ENCODE measurements around the gene C11orf71.

C11orf71 gene

GRCh38 chr11:114400216-114400914 lies at the start of gene C11orf71, which contains the start of gene RBM7:
Gene C11orf71, minus strand, starts transcription at chr11:114400511. Its CDS starts 180 bp downstream, at chr11:114400331.
Gene RBM7, plus strand, starts transcription at chr11:114400666. Its CDS starts 6 bp downstream, at chr11:114400672.
- peak; percentile 100 for DNase-seq

- DNase-seq: no peak
These were observed 49.5 kb upstream of the C11orf71 start for GRCh38 chr11:114449845-114450244.

GRCh38 chr11:114448749-114449482 lies 48.6 kb upstream of the C11orf71 start:
- DNase-seq: no peak

DNA sequence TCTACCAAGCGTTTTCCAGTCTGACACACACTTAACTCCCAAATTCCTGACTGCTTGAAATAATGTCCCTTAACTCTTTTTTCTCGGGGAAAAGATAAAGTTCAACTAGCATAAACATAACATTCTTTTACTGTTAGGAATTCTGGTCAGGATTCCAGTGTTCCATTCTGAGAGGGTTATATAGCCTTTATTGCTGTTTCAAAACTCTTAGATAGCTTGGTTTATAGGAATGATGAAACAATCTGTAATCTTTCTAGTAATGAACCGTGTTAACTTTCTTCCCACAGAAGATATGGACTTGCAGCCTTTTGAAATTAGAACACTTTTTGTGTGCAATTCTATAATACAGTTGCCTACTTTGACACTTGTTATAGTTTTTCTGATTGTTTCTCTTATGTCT lies 47.6 kb upstream of the C11orf71 start:
- no peak for DNase-seq

GRCh38 chr11:114447444-114447843 lies 47.1 kb upstream of the C11orf71 start:
- DNase-seq: no peak

- no peak for DNase-seq
These were observed 42.2 kb upstream of the C11orf71 start for GRCh38 chr11:114442536-114442935.

DNA sequence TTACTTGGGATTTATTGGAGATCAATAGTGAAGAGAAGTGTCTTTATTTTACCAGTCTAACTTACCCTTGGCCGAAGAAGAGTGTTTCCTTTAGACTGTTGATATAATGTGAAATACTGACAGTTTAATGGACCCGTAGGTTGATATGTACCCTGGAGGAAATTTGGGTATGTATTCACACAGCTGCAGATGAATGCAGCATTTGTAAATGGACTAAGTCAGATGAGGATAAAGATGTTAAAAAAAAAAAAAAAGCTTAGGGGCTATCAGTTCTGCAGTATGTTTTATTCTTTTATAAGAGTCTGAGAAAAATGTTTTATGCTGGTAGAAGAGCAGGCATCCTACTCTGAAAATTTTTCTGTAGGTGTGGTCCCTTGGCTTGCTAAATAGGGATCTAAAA lies 41.6 kb upstream of the C11orf71 start:
- no peak for DNase-seq

DNA sequence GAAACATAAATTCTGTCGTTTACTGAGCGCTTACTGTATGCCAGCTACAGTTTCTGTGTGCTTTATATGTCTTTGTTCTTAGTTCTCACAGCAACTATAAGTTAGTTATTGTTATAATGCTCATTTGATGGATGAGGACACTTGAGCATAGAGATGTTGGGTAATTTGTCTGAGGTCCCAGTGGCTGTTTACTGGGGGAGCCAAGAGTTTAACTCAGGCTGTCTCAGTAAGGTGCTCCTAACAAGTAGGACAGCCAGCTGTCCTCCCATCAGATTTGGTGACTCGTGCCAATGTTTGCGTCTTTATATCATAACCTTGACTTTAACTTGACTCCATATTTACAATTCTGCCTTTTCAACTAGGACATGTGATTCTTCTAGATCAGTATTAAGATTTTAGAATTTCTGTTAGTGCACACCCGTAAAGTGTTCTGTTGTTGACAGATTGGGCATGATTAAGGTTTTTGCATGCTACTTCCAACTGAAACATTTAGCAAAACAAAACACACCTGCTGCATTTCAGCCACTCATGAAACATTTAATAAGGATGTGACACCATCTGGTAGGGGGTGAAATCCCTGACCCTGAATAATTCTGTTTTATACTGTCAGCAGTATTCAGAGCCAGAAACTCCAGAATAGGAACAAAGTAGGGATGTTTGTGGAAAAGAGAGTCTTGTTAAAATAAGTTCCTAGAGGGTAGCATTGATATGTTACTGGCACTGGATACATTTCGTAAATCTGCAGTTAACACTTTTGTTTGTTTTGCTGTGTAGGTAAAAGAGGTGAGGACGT lies 40.9 kb upstream of the C11orf71 start:
- no peak for DNase-seq

GRCh38 chr11:114440121-114440860 lies 40.0 kb upstream of the C11orf71 start:
- no peak for DNase-seq

GRCh38 chr11:114439229-114440120 lies 39.2 kb upstream of the C11orf71 start, which contains the start of gene REXO2:
Gene REXO2, plus strand, starts transcription at chr11:114439467. Its CDS starts 62 bp downstream, at chr11:114439529.
- peak; percentile 100 for DNase-seq

DNA sequence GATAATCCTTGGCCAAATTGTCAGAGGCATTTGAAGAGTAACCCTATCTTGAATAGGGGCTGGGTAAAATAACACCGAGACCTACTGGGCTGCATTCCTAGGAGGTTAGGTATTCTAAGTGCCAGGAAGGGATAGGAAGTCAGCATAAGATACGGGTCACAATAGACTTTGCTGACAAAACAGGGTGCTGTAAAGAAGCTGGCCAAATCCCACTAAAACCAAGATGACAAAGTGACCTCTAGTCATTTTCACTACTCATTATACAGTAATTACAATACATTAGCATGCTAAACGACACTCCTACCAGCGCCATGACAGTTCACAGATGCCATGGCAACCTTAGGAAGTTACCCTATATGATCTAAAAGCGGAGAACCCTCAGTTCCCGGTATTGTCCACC lies 38.0 kb upstream of the C11orf71 start:
- no peak for DNase-seq

GRCh38 chr11:114433376-114433775 lies 33.1 kb upstream of the C11orf71 start:
- no peak for DNase-seq

DNA sequence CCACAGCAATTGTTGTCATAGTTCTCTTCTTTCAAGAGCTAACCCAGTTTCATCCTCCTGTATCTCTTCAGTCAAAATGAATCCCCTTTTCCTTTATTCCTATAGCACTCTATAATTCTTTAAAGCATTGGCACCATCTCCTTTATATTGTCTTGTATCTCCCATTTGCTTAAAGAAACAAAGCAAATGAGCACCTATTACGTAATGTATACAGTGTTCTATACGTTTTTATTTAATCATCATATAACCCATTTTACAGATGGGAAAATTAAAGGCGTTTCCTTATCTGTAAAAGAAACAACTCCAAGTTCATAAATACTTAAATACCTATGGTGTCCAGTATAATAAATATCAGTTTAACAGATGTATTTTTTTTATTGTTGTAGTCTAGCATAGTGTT lies 32.6 kb upstream of the C11orf71 start:
- DNase-seq: no peak

GRCh38 chr11:114430290-114430689 lies 30.0 kb upstream of the C11orf71 start:
- DNase-seq: no peak

DNA sequence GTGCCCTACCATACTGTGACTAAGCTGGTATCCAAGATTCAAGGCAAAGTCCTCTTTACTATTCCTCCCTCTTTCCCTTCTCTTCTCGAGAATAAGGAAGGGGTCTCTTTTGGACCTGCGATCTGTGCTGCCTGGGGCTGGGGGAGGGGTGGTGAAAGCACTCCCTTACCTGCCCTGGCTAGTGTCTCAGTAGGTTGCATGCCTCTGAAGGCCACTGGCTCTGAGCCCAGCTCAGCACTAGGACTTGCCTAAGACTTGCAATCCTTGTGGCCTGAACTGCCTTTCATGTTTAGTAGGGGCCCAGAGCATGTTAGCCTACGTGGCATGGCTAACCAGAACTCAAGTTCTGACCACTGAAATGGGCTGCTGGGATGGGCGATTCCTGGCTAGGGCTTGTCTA lies 26.0 kb upstream of the C11orf71 start:
- DNase-seq: no peak

DNA sequence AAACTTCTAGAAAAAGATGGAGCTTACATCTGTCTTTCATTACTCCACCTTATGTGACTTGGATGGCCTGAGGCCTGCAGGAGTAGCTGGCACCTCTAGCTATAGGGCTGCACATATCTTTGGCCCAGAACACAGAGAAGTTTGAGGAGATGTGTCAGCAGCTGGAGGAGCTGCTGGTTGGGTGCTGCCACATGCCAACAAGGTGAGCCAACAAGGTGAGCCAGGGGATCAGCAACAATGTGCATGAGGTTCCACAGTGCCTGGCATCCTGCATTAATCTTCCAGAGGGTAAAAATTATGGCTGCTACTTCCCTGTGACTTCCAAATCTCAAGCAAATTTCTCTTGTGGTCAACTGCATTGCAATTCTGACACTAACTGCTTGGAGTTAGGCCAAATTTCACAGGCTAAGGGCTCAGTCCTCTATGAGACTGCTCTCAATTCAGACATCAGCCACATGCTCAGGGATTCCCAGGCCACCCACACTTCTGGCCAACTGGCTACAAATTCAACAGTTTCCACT lies 16.2 kb upstream of the C11orf71 start:
- DNase-seq: peak; percentile 55

DNA sequence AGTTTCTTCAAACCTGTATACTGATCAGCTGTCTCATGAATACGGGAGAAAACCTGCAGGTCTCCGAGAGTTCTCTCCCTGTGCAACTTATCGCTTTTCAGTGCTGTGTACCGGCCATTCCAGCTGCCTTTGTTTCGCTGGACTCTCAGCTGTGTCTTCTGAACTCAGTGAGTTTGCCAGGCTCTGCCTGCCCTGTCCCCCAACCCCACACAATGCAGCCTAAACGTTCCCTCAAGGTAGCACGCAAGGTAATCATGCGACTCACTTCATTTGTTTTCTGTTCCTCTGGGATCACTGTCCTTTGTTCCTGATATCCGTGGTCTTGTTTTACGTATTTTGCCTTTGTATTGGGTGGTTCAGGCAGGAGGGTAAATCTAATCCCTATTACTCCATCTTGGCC lies 13.6 kb upstream of the C11orf71 start:
- no peak for DNase-seq

DNA sequence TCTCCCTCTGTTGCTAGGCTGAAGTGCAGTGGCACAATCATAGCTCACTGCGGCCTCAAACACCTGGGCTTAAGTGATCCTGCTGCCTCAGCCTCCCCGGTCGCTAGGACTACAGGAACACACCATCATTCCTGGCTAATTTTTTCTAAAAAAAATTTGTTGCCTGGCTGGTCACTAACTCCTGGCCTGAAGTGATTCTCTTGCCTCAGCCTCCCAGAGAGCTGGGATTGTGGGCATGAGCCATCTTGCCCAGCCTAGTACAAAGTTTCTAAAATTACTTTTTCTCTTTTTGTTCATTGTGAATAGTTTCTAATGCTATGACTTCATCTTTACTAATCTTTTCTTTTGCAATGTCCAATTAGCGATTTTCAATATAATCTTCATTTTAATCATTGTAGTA lies 12.6 kb upstream of the C11orf71 start:
- DNase-seq: no peak

DNA sequence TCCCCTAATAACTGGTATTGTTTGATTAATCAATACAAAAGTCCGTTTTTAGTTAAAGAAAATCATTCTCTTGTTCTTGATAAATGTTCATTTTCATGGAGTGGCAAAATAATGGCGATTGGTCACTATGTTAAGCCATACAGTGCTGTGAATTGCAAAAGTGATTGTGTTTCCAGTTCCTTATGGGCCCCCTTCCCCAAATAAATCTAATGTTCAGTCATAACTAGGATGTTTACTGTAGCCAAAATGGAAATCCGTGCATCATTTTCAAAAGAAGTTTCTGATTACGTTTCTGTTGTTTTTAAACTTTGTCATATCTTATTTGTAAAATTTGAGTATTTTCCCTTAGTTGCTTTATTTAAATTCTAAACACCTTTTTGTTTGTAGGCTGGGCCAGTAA lies 1.0 kb upstream of the C11orf71 start:
- DNase-seq: peak; percentile 43

GRCh38 chr11:114400915-114401223 lies 558 bp upstream of the C11orf71 start:
- no peak for DNase-seq

- peak; percentile 91 for DNase-seq
These were observed 658 bp downstream of the C11orf71 start for GRCh38 chr11:114399490-114400215.
